IMR-90 (cell line): ENCODE results near the gene TTC21B. TPM values are rescaled to one million over a fixed set of nuclear protein-coding genes. Genes with fewer than 3 reads are reported as not detected.

Experiments
- ATAC-seq: fragments of 200-7000 bp; cut with Tn5 transposase; 2 replicates; pipeline ENCODE4 v1.9.1; 2020; ENCODE audit warnings: low read depth, mild to moderate bottlenecking, moderate library complexity
- BruUV-seq: library from RNA; stranded (reverse); fragments of 400-500 nt; replicated peaks from 2 replicates; lab custom pipeline; 2021; lab: Mats Ljungman, UMichigan
- CTCF ChIA-PET: fragments of 300-600 bp; formaldehyde crosslinking; extraction: SDS; loops from one replicate; lab custom pipeline; 2021; ENCODE audit warnings: antibody characterized with exemption; lab: Yijun Ruan, JAX
- POLR2A ChIA-PET: fragments of 300-600 bp; sonication (Branson Sonifier 250); formaldehyde crosslinking; loops from one replicate; lab custom pipeline; 2022; ENCODE audit warnings: antibody characterized with exemption; ENCODE audit not compliant: unreplicated experiment; lab: Charles Lee
- DNase-seq: peaks from one replicate; pipeline ENCODE4 v3.0.0; 2013
- H2AFZ ChIP-seq: replicated peaks from 2 replicates; pipeline ENCODE3; 2013; ENCODE audit warnings: low read length, mild to moderate bottlenecking; ENCODE audit not compliant: poor library complexity
- H2AK5ac ChIP-seq: 2 replicates; pipeline ENCODE4 v1.6.1; 2013; ENCODE audit warnings: low read depth, low read length, inconsistent platforms
- H2AK9ac ChIP-seq: replicated peaks from 2 replicates; pipeline ENCODE3; 2013; ENCODE audit warnings: mild to moderate bottlenecking, low read depth, low read length, moderate library complexity; ENCODE audit not compliant: poor library complexity
- H2BK120ac ChIP-seq: 2 replicates; pipeline ENCODE4 v1.6.1; 2013; ENCODE audit warnings: low read depth, low read length, inconsistent platforms
- H2BK15ac ChIP-seq: 3 replicates; pipeline ENCODE4 v1.6.1; 2013; ENCODE audit warnings: low read depth, low read length, inconsistent platforms
- H2BK20ac ChIP-seq: 2 replicates; pipeline ENCODE4 v1.6.1; 2013; ENCODE audit warnings: low read depth, mild to moderate bottlenecking, inconsistent platforms, low read length, moderate library complexity
- H2BK5ac ChIP-seq: 2 replicates; pipeline ENCODE4 v1.6.1; 2013; ENCODE audit warnings: mild to moderate bottlenecking, low read depth, low read length, inconsistent platforms; ENCODE audit not compliant: poor library complexity, severe bottlenecking
- H3K14ac ChIP-seq: replicated peaks from 2 replicates; pipeline ENCODE4 v1.6.1; 2013; ENCODE audit warnings: low read depth, low read length, inconsistent platforms
- H3K18ac ChIP-seq: 2 replicates; pipeline ENCODE4 v1.6.1; 2013; ENCODE audit warnings: low read depth, low read length, control low read depth
- H3K23ac ChIP-seq: 2 replicates; pipeline ENCODE4 v1.6.1; 2013; ENCODE audit warnings: low read depth, low read length, inconsistent platforms
- H3K27ac ChIP-seq: 2 replicates; pipeline ENCODE4 v1.5.1; 2013; ENCODE audit warnings: mild to moderate bottlenecking, control low read depth, low read length; ENCODE audit not compliant: insufficient read depth
- H3K27me3 ChIP-seq: 2 replicates; pipeline ENCODE4 v1.6.1; 2013; ENCODE audit warnings: low read length; ENCODE audit not compliant: control insufficient read depth, insufficient read depth
- H3K36me3 ChIP-seq: 2 replicates; pipeline ENCODE4 v1.6.1; 2013; ENCODE audit warnings: low read length, mixed read lengths; ENCODE audit not compliant: control insufficient read depth, insufficient read depth
- H3K4ac ChIP-seq: 2 replicates; pipeline ENCODE4 v1.6.1; 2013; ENCODE audit warnings: low read depth, low read length, inconsistent platforms
- H3K4me1 ChIP-seq: 2 replicates; pipeline ENCODE4 v1.6.1; 2013; ENCODE audit warnings: low read length, mixed read lengths; ENCODE audit not compliant: control insufficient read depth, insufficient read depth
- H3K4me2 ChIP-seq: 2 replicates; pipeline ENCODE4 v1.6.1; 2013; ENCODE audit warnings: low read depth, mild to moderate bottlenecking, control low read depth, low read length, moderate library complexity
- H3K4me3 ChIP-seq: 2 replicates; pipeline ENCODE4 v1.5.1; 2013; ENCODE audit warnings: low read depth, mild to moderate bottlenecking, control low read depth, low read length, moderate library complexity; ENCODE audit not compliant: insufficient read depth
- H3K56ac ChIP-seq: 2 replicates; pipeline ENCODE4 v1.6.1; 2013; ENCODE audit warnings: low read length, inconsistent platforms; ENCODE audit not compliant: insufficient read depth; ENCODE audit errors: extremely low read depth
- H3K79me1 ChIP-seq, 2 experiments: 2 replicates each; pipeline ENCODE4 v1.6.1; 2013; ENCODE audit warnings: low read length in 2 of 2, inconsistent platforms in 1 of 2, low read depth in 1 of 2
- H3K9ac ChIP-seq: 2 replicates; pipeline ENCODE4 v1.6.1; 2013; ENCODE audit warnings: low read depth, low read length, control low read depth
- H3K9me1 ChIP-seq: 2 replicates; pipeline ENCODE4 v1.6.1; 2013; ENCODE audit warnings: low read length, inconsistent platforms; ENCODE audit not compliant: insufficient read depth
- H3K9me3 ChIP-seq: 2 replicates; pipeline ENCODE4 v1.6.1; 2013; ENCODE audit warnings: low read length; ENCODE audit not compliant: control insufficient read depth, insufficient read depth
- H4K20me1 ChIP-seq: 2 replicates; pipeline ENCODE4 v1.6.1; 2013; ENCODE audit warnings: low read length, inconsistent platforms; ENCODE audit not compliant: insufficient read depth
- H4K5ac ChIP-seq: 2 replicates; pipeline ENCODE4 v1.6.1; 2013; ENCODE audit warnings: mild to moderate bottlenecking, low read depth, low read length, control low read depth
- H4K8ac ChIP-seq, 2 experiments: 2 replicates each; pipeline ENCODE4 v1.6.1; 2013; ENCODE audit warnings: low read depth in 2 of 2, low read length in 2 of 2, control low read depth in 1 of 2, inconsistent platforms in 1 of 2
- H4K91ac ChIP-seq: 2 replicates; pipeline ENCODE4 v1.6.1; 2013; ENCODE audit warnings: low read depth, low read length, inconsistent platforms; ENCODE audit not compliant: insufficient read depth
- BHLHE40 ChIP-seq: fragments of 150-350 bp; IDR thresholded peaks from 2 replicates; pipeline ENCODE4 v1.6.1; 2016; ENCODE audit warnings: mild to moderate bottlenecking, low read depth, low read length
- CEBPB ChIP-seq: IDR thresholded peaks from 2 replicates; pipeline ENCODE4 v1.6.1; 2012; ENCODE audit warnings: low read depth, low read length, improper control_type of control experiment
- CHD1 ChIP-seq: IDR thresholded peaks from 2 replicates; pipeline ENCODE4 v1.6.1; 2012; ENCODE audit warnings: low read depth, low read length, improper control_type of control experiment
- FOS ChIP-seq: fragments of 150-350 bp; IDR thresholded peaks from 2 replicates; pipeline ENCODE4 v1.6.1; 2016; ENCODE audit warnings: low read depth, low read length
- MAFK ChIP-seq: IDR thresholded peaks from 2 replicates; pipeline ENCODE4 v1.6.1; 2012; ENCODE audit warnings: low read depth, low read length, improper control_type of control experiment
- MXI1 ChIP-seq: IDR thresholded peaks from 2 replicates; pipeline ENCODE4 v1.6.1; 2012; ENCODE audit warnings: low read depth, mild to moderate bottlenecking, low read length, moderate library complexity, borderline replicate concordance
- NFE2L2 ChIP-seq: fragments of 150-350 bp; IDR thresholded peaks from 2 replicates; pipeline ENCODE4 v1.6.1; 2016; ENCODE audit warnings: low read depth, mild to moderate bottlenecking, low read length
- POLR2A ChIP-seq: IDR thresholded peaks from 2 replicates; pipeline ENCODE4 v1.6.1; 2012; ENCODE audit warnings: mild to moderate bottlenecking, low read depth, low read length
- RAD21 ChIP-seq: IDR thresholded peaks from 2 replicates; pipeline ENCODE4 v1.6.1; 2012; ENCODE audit warnings: low read length, improper control_type of control experiment
- RFX5 ChIP-seq: IDR thresholded peaks from 2 replicates; pipeline ENCODE4 v1.8.0; 2012; ENCODE audit warnings: low read depth, mild to moderate bottlenecking, low read length, moderate library complexity
- SMC3 ChIP-seq: fragments of 150-350 bp; IDR thresholded peaks from 2 replicates; pipeline ENCODE4 v1.6.1; 2016; ENCODE audit warnings: low read depth, mild to moderate bottlenecking, antibody characterized with exemption, low read length, moderate library complexity
- WGBS, 2 experiments: methylation state at CpG; one replicate each; pipeline versions ENCODE4 v1.1.5 to v1.1.7; 2013; ENCODE audit warnings: missing lambda C conversion rate in 2 of 2; ENCODE audit not compliant: insufficient read length in 1 of 2; ENCODE audit errors: extremely low coverage in 2 of 2; 5-methylcytosine and 5-hydroxymethylcytosine counted together
- dilution Hi-C: fragments of 300-500 bp; cut with HindIII; formaldehyde crosslinking; loops from one replicate; pipeline ENCODE4 v1.14.3; 2018; ENCODE audit warnings: low sequenced_read_pairs; ENCODE audit not compliant: unreplicated experiment
- in situ Hi-C: fragments of 300-500 bp; cut with MboI; formaldehyde crosslinking; loops from 3 replicates; pipeline ENCODE4 v1.14.3; 2019; ENCODE audit warnings: low sequenced_read_pairs, inconsistent platforms, mixed read lengths
- intact Hi-C: fragments of 100-400 bp; cut with micrococcal nuclease; formaldehyde crosslinking; loops from 2 replicates; pipeline ENCODE4 v1.10.0; 2022
- polyA plus RNA-seq, 3 experiments: library from polyadenylated mRNA; depleted of rRNA; stranded (reverse); fragments of >200 nt; gene quantifications; 2 replicates each; pipeline ENCODE4 v1.2.3, GENCODE V29; 2012; ENCODE audit warnings: low replicate concordance in 1 of 3
- total RNA-seq: library from RNA; depleted of rRNA; stranded (reverse); fragments of >200 nt; gene quantifications from 2 replicates; pipeline ENCODE4 v1.2.3, GENCODE V29; 2012
- TF ChIP-seq, protein P1 (sequence below): fragments of 150-350 bp; IDR thresholded peaks from 2 replicates; pipeline ENCODE4 v1.6.1; 2017; ENCODE audit warnings: mild to moderate bottlenecking, antibody characterized with exemption, low read length, low read depth

Gene TTC21B
- total and polyA plus RNA-seq, 2 of the 4 experiments (the other 2 are of a cell fraction): 8.0 to 17.2 TPM

DNA sequence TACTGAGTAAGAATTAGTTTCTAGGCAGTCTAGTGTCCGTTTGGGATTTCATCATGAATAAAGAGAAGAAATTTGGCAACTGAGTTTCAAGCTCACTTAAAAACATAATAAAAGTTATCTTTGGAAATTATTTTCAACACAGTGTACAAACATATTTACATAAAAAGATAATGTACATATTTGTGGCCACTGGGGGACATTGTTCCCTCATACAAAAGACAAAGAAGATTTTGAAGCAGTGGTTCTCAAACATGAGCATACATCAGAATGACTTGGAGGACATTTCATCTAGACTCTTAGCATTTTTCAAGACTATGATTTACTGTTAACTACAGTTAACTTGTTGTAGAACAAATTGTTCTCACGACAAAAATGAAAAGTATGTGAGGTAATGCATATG is 15.7 kb upstream of the TTC21B start:
- intact Hi-C loops (no loop called here), dilution Hi-C loops (no loop called here), in situ Hi-C loops (loop anchor here (5.0 to 25.0 kb wide), 2 partner anchors 153 to 443 kb away; no protein-coding TSS in a partner anchor)
- Histone ChIP-seq H2AK5ac (no peak overlapping the region), H3K18ac (no peak overlapping the region), H3K9me1 (no peaks in the 10 kb centered on the region), H3K36me3 (no peaks in the 10 kb centered on the region), H4K8ac (no peak overlapping the region), H3K9ac (no peak overlapping the region), H3K23ac (no peak overlapping the region), H4K20me1 (no peaks in the 10 kb centered on the region), H3K4me1 (no peaks in the 10 kb centered on the region), H3K9me3 (no peaks in the 10 kb centered on the region), H2BK120ac (no peak overlapping the region), H3K27me3 (no peaks in the 10 kb centered on the region), H2BK5ac (no peak overlapping the region), H2BK20ac (no peak overlapping the region), H3K27ac (no peak overlapping the region), H3K4me3 (no peak overlapping the region), H4K91ac (no peak overlapping the region), H4K5ac (no peak overlapping the region), H3K56ac (no peak overlapping the region), H3K4me2 (no peak overlapping the region), H3K14ac (no peak overlapping the region), H2AK9ac (no peak overlapping the region), H2BK15ac (no peak overlapping the region), H3K4ac (no peak overlapping the region), H2AFZ (no peak overlapping the region), H3K79me1 (no peaks in the 10 kb centered on the region)
- ChIA-PET POLR2A (no interaction called here), CTCF (no interaction called here)
- no peak for ATAC-seq
- no TSS peak for BruUV-seq
- no peak for DNase-seq
- no peak for TF ChIP-seq POLR2A
- TF ChIP-seq CHD1: no peak
- no peak for TF ChIP-seq NFE2L2
- no peak for TF ChIP-seq RFX5
- TF ChIP-seq CEBPB: no peak
- no peak for TF ChIP-seq BHLHE40
- TF ChIP-seq, protein P1, sequence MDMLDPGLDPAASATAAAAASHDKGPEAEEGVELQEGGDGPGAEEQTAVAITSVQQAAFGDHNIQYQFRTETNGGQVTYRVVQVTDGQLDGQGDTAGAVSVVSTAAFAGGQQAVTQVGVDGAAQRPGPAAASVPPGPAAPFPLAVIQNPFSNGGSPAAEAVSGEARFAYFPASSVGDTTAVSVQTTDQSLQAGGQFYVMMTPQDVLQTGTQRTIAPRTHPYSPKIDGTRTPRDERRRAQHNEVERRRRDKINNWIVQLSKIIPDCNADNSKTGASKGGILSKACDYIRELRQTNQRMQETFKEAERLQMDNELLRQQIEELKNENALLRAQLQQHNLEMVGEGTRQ: no peak
- no peak for TF ChIP-seq FOS
- TF ChIP-seq MXI1: no peak
- no peak for TF ChIP-seq SMC3
- TF ChIP-seq RAD21: no peak
- TF ChIP-seq MAFK: no peak
- WGBS, 2 experiments: no CpG with 5 or more reads among the region's 2 CpGs
